HG03460 (cell line): Measurements from ENCODE around the gene LPCAT1.

Experiments
- ATAC-seq: cut with Tn5 transposase; IDR thresholded peaks from one replicate; pipeline ENCODE4 v1.9.1; 2021; ENCODE audit not compliant: unreplicated experiment

Gene LPCAT1

DNA sequence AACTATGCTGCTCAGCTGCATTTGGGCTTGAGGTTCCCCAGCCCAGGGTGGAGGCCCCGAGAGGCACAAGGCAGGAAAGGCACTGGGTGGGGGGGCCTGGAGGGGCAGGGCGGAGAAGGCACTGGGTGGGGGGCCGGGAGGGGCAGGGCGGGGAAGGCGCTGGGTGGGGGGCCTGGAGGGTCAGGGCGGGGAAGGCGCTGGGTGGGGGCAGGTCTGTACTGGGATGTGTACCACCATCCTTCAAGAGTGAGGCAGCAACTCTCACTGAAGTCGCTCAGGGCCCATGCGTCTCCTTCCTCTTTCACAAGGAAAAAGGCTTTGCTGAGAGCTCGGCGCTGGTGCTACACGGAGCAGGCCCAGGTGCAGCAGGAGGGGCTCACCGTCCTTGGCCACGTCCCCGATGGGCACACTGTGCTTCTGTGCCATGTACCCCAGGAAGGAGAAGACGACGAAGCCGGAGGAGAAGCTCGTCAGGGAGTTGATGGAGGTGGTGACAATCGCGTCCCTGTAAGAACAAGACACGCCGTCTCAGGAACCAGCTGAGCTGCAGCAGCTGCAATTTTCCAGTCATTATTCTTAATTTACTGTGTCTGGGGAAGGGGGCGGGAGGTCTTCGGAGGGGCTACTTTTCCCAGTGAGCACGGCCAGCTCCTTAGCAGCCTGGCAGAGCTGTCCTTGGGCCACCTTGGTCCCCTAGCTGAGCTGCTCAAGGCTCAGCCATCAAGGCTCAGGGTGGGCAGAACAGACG lies 109.3 kb downstream of the LPCAT1 start:
- ATAC-seq: no peak

DNA sequence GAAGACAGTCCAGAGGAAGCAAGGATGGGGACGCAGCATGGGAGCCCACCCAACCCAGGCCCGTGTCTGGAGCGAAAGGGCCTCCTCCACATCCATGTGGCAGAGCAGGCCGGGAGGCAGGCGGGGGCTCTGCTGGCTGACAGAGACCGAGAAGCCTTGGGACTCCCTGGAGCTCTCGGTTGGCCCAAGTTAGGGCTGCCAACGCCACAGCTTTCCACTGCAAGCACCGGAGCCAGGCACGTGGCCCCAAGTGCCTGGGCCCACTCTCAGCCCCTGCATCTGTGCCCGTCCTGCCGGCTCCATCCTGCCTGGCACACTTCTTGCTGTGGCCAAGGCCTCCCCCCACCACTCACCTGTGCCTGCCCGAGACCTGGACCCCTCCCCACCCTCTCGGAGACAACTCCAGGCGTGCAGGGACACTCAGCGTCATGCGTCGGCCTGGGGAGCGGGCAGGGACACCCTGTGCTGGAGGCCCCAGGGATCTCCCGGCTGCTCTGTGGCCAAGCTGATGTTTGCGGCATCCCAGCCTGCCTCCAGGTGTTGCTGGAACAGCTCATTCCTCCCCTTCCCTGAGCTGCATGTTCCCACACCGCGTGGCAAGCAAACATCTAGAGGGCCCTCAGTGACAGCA lies 110.0 kb downstream of the LPCAT1 start:
- no peak for ATAC-seq

DNA sequence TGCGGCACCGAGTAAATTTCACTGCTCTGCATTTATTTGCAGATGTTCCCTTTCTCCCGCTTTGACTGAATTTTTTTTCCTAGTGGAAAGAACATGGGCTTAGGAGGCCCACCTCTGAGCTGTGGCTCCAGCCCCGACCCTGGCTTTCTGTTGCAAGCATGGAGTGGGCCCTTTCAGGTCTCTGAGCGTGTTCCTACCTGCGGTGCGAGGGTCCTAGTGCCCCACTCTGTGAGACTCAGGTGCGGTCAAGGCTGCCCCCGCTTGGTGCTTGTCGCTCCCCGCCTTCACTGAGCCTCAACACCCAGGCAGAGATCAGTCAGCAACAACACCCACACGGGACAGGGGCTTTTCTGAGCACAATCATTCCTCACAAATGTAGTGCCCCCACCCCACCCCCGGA lies 110.5 kb downstream of the LPCAT1 start:
- ATAC-seq: no peak

DNA sequence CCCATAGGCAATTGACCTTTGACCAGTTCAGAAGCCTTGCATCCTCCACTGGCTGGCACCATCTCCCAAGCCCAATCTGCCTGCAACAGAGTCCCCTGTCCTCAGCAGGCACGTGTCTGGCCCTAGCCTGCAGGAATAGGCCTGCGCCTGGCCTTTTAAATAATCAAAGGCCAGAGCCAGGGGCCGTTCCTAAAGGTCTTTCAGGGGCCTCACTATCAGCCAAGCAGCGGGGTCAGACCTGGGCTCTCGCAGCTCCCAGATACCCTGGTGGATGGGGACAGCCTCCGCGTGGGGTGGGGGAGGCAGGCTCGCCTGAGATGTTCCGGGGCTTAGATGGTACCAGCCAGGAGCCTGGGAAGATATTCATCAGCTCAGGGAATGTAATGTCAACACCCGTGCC lies 111.1 kb downstream of the LPCAT1 start:
- no peak for ATAC-seq

DNA sequence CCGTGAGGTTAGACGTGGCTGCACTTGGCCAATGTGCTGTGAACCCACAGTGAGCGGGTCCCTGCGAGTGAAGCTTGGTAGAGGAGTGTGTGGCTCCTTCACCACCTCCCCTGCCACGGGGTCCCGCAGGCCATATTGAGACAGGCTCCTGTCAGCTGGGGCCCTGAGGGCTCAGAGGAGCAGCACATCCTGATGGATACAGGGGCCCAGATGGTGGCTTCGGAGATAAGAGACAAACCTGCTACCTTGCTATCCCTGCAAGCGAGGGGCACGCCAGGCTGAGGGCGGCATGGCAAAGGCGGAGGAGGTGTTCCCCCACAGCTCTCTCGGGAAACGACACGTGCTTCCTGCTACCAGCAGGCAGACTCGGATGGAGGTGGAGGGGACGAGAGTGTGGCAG lies 111.6 kb downstream of the LPCAT1 start:
- ATAC-seq: no peak
